ENCODE results near the gene NRXN2.

- TF ChIP-seq CTCF (IDR thresholded peaks at IDR 0.05; ENCODE audit: low read length) (no peak), EZH2 (IDR thresholded peaks at IDR 0.05; ENCODE audit: borderline replicate concordance, low read length) (no peak)
Measured at GRCh38 chr11:64655941-64656601, 66.9 kb downstream of the NRXN2 start.
